ENCODE measurements around the gene MEOX2.

MEOX2 gene

DNA sequence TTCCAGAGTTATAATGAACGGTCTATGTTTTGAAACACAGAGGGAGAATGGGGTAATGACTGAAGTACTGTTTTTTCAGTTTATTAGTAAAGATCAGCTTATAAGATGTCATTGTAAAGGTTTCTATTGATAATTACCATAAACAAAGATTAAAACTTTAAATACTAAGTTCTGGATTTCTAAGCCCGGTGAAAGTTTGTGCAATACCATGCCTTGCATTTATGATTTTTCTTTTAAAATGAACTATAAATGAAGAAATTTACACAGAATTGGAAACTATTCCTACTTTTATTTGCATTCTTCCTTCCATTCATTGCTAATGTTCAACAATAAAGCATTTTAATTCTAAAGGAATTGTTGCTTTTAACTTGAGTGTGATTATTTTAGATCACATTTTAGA lies 4.9 kb downstream of the MEOX2 start:
- no peak overlapping the region for H3K4me3 ChIP-seq (ENCODE audit: low read depth, low read length)

DNA sequence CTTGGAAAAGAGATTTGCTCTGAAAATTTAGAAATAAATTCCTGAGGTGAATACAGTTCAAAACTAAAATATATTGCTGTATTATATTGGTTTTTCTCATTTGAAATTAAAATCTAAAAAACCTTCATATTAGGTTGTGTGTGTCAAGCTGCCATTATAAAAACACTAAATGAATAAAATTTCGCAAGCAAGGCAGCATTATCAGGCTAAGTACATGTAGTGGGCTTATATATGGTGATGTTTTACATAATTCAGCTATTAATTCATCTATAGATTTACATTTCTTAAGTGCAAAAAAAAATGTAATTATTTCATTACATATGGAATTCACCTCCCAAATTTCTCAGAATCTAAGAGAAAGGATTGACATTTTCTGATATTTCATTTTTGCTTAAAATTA lies 5.3 kb downstream of the MEOX2 start:
- H3K4me3 ChIP-seq (ENCODE audit: low read depth, low read length) = no peak overlapping the region

DNA sequence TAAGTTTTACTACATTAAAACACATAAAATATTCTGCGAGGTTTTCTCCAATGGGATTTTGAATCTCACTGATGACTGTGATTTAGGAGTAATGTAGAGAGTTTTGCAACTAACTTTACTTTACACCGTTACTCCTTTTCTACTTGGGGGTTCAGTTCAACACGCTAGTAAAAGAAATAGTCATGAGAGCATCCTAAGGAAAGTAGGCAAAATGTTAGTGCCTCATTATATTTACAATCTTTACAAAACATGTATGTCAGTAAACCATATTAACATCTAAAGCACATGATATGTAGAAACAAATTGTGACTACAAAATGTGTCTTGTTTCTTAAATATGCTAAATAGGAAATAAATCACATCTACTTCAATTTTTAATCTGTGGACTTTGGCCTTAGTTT lies 6.0 kb downstream of the MEOX2 start:
- no peak overlapping the region for H3K4me3 ChIP-seq (ENCODE audit: low read depth, low read length)

DNA sequence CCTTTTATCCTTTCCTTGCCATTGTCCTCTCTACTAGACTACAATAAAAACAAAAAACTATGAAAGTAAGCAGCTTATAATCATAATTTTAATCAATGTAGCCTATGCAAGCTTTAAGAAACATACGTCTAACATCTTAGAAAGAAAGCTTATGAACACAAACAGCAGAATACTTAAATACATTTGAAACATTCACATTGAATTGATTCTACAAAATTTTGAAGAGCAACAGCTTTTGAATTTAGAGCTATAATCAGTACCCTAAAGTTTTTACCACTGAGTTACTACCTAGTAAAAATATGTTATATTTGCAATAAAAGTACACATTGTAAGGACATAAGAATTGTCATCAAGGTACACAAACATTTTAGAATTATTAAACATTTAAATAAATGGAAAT lies 7.2 kb downstream of the MEOX2 start:
- no peak overlapping the region for H3K4me3 ChIP-seq (ENCODE audit: low read depth, low read length)

DNA sequence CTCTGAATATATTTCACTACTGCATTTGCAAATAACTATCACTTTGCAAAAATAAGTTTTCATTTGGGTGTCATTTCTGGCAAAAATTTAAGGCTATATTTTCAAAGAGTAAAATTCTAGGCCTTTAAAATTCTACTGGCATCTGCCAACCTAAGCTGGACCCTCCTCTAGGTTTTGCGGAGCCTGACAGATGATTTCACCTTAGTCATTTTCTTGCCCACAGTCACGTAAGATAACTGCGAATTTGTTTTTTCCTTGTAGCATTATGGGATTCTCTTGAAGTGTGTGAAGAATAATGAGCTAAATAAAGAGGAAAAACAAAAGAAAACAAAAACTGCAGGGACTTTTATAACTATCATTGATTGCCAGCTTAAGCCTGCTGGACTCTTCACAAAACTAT lies 7.8 kb downstream of the MEOX2 start:
- H3K4me3 ChIP-seq (ENCODE audit: low read depth, low read length) = no peak overlapping the region

DNA sequence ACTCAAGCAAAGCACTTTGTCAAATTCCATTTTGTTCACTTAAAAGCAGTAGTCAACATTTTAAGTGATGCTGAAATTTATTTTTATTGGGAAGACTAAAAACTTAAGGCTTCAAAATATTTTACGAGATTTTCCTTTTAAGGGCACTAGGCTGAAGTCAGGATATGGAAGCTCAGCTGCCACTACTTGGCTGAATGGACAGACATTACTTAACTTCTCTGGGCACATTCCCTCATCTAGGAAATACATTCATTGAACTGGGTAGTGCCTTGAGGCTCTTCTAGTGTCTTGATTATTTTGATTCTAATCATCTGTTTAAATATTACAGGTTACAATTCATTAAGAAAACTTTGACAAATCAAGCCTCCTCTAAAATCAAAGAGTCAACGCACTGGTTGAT lies 11.1 kb downstream of the MEOX2 start:
- H3K4me3 ChIP-seq (ENCODE audit: low read depth, low read length) = no peak overlapping the region

DNA sequence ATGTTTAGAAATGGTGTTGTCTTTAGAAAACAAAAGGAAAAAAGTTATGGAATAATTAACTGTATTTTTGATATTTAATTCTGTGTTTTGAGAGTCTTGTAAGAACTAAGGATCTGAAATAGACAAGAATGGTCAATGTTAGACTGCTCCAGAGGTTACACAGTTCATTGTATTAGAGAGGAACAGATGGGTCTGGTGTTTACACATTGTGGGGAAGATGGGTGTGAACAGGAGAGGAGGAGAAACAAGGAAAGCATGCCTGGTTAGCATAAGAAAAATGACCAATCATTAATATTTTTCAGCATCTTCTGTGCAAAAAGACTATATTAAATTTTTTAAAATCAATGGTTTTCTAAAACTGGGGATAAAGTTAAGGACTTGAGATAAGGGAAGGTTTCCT lies 11.9 kb downstream of the MEOX2 start:
- H3K4me3 ChIP-seq (ENCODE audit: low read depth, low read length) = no peak overlapping the region

DNA sequence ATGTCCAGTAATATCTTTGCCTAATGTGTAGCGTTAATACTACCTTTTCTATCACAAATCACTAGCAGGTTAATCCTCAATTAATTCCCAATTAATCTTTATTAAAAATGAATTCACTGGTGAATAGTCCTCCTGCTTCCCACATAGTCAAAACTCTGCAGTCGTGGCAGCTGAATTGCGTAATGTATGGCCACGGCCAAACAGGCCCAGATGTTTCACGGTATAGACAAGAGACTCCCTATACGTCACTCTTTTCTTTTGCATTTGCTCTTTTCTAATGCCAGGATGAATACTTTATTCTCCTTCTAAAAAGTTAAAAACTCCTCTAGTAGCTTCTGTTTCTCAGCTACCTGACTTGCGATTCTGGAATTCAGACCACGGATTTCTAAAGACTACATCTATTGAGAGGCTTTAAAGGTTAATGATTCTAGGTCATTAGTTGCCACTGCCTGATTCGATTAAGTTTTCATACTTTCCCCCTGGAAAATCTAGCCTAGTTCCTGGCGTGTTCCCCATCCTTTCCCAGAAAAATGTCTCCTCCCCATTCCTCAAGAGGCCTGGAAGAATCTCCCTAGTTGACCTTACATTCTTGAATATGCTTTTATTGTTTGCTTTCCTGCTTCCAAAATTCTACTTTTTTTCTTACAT lies 16.9 kb downstream of the MEOX2 start:
- no peak overlapping the region for H3K4me3 ChIP-seq (ENCODE audit: low read depth, low read length)

DNA sequence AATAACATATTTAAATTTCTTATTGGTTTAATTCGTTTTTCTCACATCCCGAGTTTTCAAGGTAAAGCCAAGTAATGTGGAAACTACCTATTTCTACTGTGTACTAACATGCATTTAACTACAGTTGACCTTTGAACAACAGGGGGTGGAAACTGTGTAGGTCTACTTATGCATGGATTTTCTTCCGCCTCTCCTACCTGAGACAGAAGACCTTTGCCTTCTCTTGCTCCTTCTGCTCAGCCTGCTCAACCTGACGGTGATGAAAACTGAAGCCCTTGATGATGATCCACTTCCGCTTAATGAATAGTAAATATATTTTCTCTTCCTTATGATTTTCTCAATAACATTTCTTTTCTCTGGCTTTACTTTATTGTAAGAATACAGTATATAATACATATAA lies 18.5 kb downstream of the MEOX2 start:
- H3K4me3 ChIP-seq (ENCODE audit: low read depth, low read length) = no peak overlapping the region

DNA sequence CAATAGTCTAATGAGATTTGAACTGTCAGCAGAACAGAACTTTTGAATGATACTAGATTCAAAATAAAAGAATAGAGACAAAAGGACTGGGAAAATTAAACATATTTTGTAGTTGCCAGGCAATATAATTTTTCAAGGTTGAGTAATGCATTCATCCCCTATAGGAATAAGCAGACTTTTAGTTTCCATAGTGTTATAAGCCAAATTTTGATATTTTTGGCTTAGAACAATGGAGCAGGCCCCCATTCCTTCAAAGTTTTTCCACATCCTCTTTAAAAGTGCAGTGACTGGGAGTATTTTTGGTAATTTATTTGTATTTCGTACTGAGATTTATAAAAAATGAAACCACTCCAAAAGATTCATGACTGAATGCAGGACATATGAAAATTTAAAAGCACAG lies 24.0 kb downstream of the MEOX2 start:
- no peak overlapping the region for H3K4me3 ChIP-seq (ENCODE audit: low read depth, low read length)

DNA sequence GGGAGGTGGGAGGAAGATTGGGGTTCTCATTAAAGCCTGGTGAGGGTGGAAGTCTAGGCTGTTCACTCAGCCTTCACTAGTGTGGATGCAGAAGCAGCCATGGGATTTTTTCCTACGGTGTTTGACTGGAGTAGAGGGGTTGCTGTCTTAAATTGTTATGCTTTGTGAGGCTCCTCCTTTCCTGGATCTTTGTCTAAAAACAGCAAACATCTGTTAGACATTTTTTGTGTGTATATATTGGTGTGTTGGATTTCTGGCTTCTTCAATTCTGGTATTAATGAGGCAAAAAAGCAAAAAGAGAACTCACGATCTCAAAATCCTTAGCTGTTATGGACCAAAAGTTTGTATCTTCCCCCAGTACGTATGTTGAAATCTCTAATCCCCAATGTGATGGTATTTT lies 28.2 kb downstream of the MEOX2 start:
- no peak overlapping the region for H3K4me3 ChIP-seq (ENCODE audit: low read depth, low read length)

DNA sequence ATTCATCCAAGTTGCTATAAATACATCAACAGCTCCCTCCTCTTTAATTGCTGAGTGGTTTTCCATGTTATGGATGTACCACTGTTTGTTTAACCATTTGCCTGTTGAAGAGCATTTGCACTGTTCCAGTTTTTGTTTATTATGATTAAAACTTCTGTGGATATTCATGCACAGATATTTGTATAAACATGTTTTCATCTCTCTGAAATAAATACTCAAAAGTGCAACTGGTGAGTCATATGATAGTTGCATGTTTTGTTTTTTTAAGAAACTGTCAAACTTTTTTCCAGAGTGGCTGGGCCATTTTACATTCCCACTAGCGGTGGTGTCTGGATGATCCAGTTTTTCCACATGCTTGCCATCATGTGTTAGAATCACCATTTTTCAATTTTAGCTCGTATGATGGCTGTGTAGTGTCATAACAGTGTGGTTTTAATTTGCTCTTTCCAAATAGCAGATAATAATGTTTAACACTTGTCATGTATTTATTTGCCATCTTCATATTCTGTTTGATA lies 33.6 kb downstream of the MEOX2 start:
- H3K4me3 ChIP-seq (ENCODE audit: low read depth, low read length) = no peak overlapping the region

DNA sequence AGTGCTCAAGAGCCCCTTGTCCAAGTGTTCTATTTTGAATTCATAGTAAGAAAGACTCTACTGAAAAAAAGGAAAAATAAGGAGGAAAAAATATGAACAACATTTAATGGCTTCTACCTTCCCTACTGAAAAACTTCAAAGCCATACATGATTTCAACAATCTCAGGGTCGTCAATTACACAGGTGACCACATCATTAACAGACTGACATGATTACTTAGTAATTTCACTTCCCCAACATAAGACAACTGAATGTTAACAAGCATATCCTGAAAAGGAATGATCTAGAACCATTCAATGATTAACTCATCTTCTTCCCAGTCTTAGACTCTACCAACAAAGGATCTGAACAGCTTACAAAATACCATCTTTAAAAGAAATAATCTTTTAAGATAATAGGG lies 34.8 kb downstream of the MEOX2 start:
- H3K4me3 ChIP-seq (ENCODE audit: low read depth, low read length) = no peak overlapping the region

DNA sequence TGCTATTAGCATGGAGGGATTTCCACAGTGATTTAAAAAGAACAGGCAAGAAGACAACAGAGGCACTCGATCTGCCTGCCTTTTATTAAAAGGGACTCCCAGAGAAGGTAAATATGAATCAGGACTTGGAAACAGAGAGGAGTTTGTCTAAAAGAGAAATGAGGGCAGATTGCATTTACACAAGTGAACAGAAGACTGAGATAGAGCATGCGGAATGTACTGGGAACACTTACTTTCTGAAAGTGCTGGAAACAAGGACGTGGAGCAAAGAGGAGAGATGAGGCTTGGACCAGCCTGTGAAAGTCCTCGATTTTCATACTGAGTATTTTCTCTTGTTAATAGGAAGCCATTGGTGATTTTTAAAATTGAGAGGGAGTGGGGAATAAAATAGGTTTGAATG lies 35.7 kb downstream of the MEOX2 start:
- no peak overlapping the region for H3K4me3 ChIP-seq (ENCODE audit: low read depth, low read length)

DNA sequence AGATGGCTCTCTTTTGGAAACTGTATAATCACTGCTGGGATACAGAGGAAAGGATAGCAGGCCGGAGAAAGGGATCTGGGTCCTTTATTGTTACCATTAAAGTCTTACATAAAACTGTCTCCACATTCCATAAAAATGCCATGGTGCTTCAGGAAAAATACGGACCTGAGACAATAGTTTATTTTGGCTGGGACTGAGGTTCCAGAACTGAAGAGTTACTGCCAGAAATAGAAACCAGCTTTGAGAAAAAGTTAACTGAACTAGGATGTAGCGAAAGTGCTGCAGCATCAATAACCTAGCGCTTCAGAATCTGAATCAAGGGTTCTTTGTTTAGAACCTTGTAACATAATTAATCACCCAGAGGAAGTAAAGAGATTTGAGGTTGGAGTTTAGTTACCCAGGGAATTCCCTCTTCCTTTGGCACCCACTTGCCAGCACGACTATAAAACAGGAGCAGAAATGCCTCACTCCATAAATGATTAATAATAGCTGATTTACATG lies 38.0 kb downstream of the MEOX2 start:
- H3K4me3 ChIP-seq (ENCODE audit: low read depth, low read length) = no peak overlapping the region

DNA sequence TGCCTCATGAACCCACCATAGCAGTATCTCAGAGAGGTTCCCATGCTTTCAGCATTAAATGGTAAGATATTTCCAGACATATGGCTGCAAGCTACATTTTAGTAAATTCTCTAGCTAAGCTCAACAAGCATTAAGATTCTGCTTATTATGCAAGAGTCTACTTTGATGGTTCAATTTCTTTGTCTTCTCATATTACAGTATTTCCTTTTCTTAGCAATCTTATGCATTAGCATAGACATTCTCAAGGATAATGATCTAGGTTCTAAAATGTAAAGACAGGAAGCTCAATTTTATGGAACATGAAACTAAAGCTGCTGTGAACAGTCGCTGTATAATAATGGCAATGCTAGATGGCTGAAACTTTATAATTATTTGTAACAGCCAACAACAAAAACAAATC lies 39.2 kb downstream of the MEOX2 start:
- H3K4me3 ChIP-seq (ENCODE audit: low read depth, low read length) = no peak overlapping the region

DNA sequence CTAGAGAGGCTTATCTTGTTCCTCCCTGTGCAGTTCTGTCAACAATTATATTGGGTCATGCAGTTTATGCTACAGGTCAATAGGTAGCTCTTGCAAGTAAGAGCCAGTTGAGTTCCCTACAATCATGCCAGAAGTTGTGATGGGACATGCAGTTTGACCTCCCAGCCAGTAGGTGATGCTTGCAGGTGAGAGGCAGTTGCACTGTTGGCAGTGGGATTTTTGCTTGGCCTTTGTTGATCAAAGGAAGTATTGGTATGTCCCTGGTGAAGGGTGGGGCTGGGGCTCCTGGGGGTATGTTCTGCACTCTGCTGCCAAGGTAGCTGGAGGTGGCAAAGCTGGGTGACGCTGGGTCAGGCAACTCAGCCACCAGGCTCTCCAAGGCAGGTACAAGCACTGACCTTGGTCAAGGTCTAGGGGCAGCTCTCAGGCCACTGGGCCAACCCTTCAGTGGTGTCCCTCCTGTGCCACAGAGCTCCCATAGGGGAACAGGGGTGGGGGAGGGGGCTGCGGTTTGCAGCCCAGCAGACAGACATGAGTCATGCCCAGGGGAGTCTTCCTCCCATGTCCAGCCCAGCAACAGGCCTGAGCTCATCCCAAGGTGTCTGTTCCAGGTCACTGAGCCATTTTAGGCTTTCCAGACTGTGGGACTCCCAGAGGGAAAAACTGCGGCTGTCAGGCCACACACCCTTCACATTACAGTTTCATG lies 43.3 kb downstream of the MEOX2 start:
- no peak overlapping the region for H3K4me3 ChIP-seq (ENCODE audit: low read depth, low read length)

DNA sequence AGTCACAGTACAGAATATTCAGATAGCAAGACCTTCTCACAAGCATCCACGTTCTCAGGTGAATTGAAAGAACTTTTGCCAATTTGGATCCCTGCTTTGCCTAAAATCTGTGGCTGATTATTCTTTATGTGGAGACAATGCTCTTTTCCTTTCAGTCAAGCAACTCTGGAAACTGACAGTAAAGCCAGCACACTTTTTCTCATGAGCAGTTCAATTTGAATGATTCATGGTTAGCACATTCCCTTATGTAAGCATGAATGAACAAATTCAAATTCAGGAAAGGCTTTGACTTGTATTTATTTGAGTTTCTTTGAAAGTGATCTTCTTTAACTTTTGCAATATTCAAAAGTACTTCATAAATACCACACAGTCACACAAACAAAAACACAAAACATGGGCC lies 57.6 kb downstream of the MEOX2 start:
- H3K4me3 ChIP-seq (ENCODE audit: low read depth, low read length) = no peak overlapping the region

DNA sequence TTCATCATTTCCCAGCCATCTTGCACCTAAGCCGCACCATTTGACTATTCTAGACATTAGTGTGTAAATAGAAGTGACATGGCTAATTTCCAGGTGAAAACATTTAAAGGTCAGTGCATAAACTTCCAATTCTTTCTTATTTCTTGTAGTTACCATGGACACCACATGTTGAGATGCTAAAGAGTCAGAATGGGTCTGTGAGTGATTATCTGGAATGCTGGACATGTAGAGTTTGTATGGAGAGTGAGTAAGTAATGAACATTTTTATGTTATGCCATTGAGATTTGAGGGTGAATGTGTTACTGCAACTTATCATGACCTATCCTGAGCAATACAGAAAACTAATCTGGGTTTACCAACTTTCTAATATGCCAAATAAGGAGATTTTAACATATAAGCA lies 60.4 kb downstream of the MEOX2 start:
- no peak overlapping the region for H3K4me3 ChIP-seq (ENCODE audit: low read depth, low read length)

DNA sequence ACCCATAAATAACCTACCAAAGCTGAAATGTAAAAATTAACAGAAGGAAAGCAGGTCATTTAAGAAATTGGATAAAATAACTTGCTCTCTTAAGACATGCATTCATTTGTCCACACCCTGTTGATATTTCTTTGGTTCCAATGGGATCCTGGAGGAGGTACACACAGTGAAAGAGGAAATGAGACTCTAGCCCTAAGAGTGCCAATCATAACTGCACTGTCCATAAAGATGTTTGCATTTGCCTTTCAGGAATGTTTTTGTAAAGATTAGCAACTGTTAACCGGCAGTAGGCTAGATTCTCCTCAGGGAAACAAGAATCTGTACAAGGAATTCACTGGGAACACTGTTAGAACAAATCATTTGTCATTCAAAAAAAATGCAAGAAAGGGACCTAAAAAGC lies 61.0 kb downstream of the MEOX2 start:
- H3K4me3 ChIP-seq (ENCODE audit: low read depth, low read length) = no peak overlapping the region

DNA sequence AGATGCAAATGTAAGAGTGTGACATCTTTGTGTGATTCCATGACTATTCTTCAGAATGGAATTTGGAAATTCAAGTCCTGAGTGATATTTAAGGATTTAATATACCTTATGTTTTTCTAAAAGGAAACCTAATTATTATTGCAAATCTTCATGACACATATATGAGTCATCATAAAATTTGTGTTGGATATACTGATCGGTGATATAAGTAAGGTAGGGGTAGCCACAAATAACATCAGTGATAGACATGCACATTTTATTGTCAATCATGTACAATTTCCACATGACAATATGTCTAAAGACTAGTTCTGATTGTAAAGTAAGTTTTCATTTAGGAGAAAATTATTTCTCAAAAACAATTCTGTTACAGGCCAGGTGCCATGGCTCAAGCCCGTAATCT lies 65.0 kb downstream of the MEOX2 start:
- H3K4me3 ChIP-seq (ENCODE audit: low read depth, low read length) = no peak overlapping the region

DNA sequence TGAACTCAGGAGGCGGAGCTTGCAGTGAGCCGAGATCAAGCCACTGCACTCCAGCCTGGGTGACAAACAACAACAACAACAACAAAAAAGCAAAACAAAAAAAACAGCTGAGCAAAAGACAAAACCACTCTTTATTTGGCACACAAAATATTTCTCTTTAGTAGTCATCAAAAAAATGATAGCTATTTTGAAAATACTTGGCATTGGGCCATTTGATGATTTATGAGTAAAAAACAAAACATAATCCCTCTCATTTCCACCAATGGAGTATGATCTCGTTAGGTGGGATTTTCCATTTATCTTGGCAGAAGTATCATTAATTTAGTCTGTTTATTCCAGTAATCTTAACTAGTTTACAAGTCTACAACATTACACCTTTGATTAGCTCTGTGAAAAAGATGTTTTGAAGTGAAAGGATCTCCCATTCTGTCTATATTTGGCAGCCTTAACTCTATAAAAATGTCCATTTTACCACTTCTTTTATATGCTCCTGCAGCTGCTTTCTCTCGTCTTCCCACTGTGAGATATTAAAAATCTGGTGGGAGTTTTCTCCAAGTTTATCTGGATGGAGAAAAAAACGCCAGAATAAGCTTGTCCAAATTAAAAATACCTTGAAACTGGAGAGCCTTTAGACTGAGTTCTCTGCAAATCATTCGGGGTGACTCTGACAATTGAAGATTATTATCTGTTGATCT lies 65.8 kb downstream of the MEOX2 start:
- H3K4me3 ChIP-seq (ENCODE audit: low read depth, low read length) = no peak overlapping the region

Data from iPS-11a (cell line).